HG03342 (cell line): ENCODE results near the gene NXF1.
A peak's percentile ranks its signal among the peaks of the same experiment; 100 is the strongest.
"Not testable (repeated sequence)": the region's sequence is repeated elsewhere in the genome, so short reads cannot be mapped to it uniquely, and the experiment has no call there.

Experiments
- ATAC-seq: cut with Tn5 transposase; IDR thresholded peaks from one replicate; pipeline ENCODE4 v1.9.1; 2021; ENCODE audit warnings: mild to moderate bottlenecking, moderate library complexity; ENCODE audit not compliant: unreplicated experiment

The NXF1 gene

GRCh38 chr11:62832336-62833234, 27.3 kb upstream of the NXF1 start, which contains the start of gene TEX54:
Gene TEX54 (minus strand): TSS chr11:62832841.
- peak; percentile 16 for ATAC-seq

DNA sequence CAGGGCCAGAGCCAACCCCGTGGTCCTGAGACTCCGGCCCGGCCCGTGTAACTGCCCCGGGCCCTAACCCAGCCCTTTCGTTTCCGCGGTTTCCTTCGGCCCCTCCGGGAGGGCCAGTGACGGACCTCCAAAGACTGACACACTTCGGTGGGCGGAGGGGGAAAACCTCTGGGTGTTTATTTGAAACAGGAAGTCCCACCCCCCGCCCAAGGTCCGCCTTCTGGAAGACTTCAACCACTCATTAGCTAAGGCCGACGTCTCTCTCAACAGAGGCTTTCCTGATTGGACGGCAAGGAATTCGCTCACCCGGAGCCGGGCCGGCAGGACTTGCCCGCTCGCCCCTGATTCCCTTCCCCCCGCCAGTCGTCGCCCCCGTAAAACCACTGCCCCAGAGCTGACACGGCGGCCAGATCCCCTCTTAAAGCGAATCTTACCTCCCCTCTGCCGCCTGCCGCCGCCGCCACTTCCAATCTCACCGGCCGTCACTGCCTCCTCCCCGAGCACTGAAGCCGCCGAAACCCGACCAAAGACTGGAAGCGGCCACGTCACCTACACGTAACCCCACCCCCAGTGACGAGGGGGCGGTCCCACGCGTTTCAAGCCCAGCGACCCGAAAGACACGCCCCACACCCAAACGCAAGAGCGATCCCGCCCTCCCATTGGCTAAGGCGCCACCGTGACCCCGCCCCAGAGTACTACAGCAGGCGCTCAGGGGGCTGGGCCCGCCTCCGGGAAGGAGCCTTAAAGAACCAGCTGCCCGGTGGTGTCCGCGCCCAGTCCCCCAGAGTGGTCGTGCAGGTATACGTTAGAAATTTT, 26.5 kb upstream of the NXF1 start, which contains the start of gene STX5:
TSS of gene STX5 (minus strand) at position 532 of the 816 bp plus-strand sequence. CDS start 808 bp downstream, outside the sequence.
- ATAC-seq = peak; percentile 83

DNA sequence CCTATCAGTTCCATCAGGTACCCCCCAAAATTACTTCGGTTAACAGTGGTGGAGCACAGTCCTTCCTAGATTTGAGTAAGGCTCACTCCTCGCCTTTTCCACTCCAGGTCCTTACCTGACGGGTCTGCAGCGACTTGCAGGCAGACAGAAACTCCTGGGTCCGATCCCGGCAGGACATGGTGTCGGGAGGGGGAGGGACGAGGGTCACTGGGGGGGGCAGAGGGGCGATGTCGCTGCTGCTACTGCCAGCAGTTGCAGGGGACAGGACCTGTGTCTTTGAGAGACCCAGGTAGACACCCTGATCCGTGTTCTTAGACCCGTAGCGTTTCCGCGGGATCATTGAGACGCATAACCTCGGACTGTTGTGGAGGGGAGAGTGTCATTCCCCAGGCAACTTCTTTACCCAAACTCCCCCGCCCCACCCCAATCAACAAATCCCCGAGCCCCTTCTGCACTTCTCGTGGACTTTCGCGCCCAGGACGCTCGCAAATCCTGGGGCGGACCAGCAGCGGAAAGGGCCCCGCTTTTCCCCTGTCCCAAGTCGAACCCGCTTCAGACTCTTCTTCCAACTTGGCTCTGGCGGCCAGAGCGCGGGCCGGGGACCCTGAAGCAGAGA, 25.8 kb upstream of the NXF1 start:
- peak; percentile 14 for ATAC-seq

- ATAC-seq = not testable (repeated sequence)
These were observed 22.9 kb upstream of the NXF1 start for GRCh38 chr11:62828130-62828529.

GRCh38 chr11:62823677-62824076, 18.4 kb upstream of the NXF1 start:
- ATAC-seq = no peak

DNA sequence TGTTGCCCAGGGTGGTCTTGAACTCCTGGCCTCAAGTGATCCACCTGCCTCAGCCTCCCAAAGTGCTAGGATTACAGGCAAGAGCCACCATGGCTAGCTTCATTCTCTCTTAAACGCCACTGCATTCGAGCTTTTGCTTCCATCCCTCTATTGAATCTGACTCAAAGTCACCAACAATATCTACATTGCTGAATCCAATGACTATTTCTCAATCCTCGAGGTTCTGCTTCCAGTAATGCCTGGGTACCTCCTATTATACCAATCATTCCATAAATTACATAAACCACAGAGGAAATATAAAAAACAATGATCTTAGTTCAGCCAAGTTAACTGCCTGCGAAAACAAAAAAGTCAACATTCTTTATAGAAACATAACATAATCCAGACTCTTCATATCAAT, 11.9 kb upstream of the NXF1 start:
- no peak for ATAC-seq

DNA sequence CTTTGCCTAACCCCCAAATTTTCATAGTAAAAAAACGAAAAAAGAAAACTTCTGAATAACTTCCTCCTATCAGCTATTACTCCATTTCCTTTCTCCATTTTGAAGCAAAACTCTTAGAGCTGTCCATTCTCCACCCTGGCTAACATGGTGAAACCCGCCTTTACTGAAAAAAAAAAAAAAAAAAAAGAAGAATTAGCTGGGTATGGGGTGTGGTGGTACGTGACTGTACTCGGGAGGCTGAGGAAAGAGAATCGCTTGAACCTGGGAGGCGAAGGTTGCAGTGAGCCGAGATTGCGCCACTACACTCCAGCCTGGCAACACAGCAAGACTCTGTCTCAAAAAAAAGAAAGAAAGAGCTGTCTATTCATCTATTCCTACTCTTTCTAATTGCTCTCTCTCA, 11.3 kb upstream of the NXF1 start:
- no peak for ATAC-seq

- no peak for ATAC-seq
These were observed 6.4 kb upstream of the NXF1 start for GRCh38 chr11:62811659-62812058.

DNA sequence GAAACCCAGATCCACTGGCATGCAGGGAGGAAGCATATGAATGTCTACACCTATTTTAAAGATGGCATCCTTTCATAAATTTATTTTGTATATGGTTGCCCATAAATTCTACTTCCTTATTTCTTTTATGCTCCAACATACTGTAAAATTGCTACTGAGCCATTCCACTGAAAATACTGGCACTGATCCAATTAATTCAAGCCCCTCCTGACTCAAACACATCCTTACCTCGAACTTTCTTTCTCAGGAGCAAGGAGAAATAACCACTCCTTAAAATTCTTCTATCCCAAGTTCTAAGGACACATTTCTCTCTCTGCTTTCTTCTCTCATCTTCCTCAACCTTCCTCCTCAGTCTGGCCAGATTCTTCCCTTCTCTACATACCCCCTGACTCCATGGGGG, 5.5 kb upstream of the NXF1 start:
- ATAC-seq = no peak

DNA sequence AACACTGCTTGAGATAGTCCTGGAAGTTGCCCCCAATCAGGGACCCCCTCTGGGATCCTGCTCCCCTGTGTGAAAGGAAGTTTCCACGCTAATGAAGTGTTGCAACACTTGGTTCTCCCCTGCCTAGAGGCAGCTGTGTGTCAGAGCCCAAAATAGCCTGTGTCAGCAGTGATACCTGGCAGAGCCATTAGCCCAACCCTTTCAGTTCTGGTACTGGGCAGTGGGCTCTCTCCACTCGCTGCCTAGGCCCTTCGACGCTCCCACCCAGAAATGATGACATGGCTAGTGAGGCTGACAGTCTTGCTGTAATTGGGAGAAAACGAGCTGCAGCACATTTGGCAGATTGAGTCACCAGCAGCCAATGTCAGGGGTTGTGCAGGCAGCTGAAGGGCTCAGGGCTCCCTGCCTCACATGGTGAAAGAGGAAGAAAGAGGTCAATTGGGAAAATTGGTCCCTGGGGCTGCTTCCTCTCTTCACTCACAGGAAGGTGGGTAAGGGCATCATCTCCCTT, 1.4 kb upstream of the NXF1 start:
- no peak for ATAC-seq

DNA sequence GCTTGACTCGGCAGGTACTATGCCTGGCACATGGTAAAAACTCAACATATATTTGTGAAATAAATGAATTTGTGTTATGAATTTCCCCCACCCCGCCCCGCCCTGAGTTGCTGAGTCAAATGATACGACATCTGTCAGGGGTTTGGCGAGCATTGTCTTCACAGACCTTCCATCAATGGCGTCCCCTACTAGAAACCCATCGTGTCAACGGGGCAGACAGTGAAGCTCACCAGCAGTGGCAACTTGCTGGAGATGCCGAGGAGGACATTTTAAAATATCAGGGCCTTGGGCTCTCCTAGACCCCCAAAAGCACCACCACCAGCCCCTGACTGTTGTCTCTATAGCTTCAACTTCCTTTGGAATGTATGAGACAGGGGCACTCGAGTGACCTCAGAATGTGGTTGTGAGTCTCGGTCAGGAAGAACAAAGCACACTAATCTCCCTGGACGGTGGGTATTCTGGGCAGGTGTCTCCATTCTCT, 761 bp upstream of the NXF1 start:
- ATAC-seq = no peak

- ATAC-seq = no peak
These were observed 747 bp downstream of the NXF1 start for GRCh38 chr11:62804310-62805075.

GRCh38 chr11:62801071-62801470, 4.2 kb downstream of the NXF1 start:
- ATAC-seq = no peak

DNA sequence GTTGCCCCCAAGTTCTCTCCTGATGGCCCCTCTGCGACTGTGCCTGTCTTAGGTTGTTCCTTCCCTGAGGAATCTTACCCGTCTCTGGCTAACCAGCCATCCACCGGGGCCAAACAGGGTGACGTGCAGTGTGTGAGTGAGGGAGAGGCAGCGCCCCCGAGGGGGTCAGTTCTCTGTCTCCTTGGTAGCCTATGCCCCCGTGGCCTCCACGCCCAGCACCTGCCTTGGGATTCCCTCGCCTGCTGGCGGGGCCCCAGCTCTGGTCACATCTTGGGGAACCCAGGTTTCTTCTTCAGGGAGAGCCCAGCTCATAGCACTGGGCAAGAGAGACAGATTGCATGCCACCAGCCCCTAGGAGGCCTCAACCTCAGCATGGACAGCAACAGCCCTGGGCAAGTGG, 5.8 kb downstream of the NXF1 start:
- no peak for ATAC-seq

DNA sequence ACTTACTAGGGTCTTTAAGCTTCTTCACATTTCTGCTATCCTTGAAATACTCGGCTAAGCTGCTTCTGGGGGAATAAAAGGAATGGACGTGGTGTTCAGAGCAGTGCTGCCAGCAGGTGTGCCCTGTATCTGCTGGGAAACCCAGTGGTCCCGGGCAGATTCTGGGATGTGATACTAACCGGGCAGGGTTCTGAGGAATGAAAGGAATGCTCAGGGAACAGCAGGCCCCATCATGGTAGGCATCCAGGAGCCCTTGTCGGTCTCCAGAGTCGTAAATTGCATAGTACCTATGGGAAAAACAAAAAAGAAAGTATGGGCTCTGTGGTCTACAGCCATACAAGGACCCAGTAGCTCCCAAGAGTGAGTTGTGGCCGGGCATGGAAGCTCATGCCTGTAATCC, 9.0 kb downstream of the NXF1 start:
- ATAC-seq = no peak

- no peak for ATAC-seq
These were observed 11.0 kb downstream of the NXF1 start for GRCh38 chr11:62794201-62794775.

- ATAC-seq = peak; percentile 5
These were observed 13.1 kb downstream of the NXF1 start for GRCh38 chr11:62792202-62792575.

GRCh38 chr11:62791501-62792201, 13.6 kb downstream of the NXF1 start, which contains the start of gene TMEM223:
Gene TMEM223 (minus strand): TSS chr11:62792006. CDS start chr11:62791994, 12 bp downstream.
- peak; percentile 60 for ATAC-seq

DNA sequence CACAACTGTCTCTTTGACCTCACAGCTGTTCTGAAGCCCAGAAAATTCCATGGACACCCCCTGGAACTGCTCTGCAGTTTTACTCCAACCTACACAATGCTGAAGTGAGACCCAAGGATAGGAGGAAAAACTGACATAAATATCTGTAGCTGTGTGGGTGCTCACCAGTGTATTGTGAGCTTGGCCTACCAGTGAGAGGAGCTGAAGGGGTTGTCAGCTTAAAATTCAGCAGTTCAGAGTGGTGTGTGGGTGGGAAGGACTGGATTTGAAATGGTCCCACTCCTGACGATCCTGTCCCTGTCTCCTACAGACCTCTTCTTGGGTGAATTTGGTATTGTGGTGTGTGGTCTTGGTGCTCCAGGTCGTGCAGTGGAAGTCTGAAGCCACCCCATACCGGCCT, 15.7 kb downstream of the NXF1 start:
- no peak for ATAC-seq
